Endometrial microvascular endothelial cells (primary cell): ENCODE results near the gene EPN2. TPM values are rescaled to one million over a fixed set of nuclear protein-coding genes. Genes with fewer than 3 reads are reported as not detected.

Source experiments
- in situ Hi-C: cut with HindIII; loops from 2 replicates; pipeline ENCODE4 v1.10.0; 2017; ENCODE audit warnings: low sequenced_read_pairs, low pct_unique_long_range_greater_than_20kb; ENCODE audit errors: inconsistent ontology term
- total RNA-seq: library from RNA; depleted of rRNA; stranded (reverse); fragments of >200 nt; gene quantifications from one replicate; pipeline ENCODE4 v1.2.3, GENCODE V29; 2015; ENCODE audit errors: inconsistent ontology term

The EPN2 gene
- total RNA-seq, 1 donor from 2014 or later = 19.8 TPM

GRCh38 chr17:19336938-19337711, 100.0 kb downstream of the EPN2 start:
- in situ Hi-C loops = no loop called here

DNA sequence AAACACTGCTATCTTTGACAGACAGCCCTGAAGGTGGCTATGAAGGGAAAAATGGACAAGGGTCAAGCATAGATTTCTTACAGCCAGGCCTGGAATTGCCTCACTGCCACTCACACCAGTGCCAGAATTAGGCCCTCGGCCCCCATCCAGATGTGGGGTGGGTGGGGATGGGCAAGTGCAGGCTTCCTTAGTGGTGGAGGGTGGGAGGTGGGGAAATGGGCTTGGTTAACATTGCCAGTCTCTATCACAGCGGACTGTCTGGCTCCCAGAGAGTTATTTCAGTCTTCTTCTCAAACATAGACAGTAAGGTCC, 100.5 kb downstream of the EPN2 start:
- in situ Hi-C loops = no loop called here

- in situ Hi-C loops = no loop called here
Observed at GRCh38 chr17:19338031-19338990, 101.1 kb downstream of the EPN2 start.

GRCh38 chr17:19339341-19339815, 102.2 kb downstream of the EPN2 start:
- in situ Hi-C loops = no loop called here

GRCh38 chr17:19341211-19341631, 104.1 kb downstream of the EPN2 start:
- in situ Hi-C loops = no loop called here

DNA sequence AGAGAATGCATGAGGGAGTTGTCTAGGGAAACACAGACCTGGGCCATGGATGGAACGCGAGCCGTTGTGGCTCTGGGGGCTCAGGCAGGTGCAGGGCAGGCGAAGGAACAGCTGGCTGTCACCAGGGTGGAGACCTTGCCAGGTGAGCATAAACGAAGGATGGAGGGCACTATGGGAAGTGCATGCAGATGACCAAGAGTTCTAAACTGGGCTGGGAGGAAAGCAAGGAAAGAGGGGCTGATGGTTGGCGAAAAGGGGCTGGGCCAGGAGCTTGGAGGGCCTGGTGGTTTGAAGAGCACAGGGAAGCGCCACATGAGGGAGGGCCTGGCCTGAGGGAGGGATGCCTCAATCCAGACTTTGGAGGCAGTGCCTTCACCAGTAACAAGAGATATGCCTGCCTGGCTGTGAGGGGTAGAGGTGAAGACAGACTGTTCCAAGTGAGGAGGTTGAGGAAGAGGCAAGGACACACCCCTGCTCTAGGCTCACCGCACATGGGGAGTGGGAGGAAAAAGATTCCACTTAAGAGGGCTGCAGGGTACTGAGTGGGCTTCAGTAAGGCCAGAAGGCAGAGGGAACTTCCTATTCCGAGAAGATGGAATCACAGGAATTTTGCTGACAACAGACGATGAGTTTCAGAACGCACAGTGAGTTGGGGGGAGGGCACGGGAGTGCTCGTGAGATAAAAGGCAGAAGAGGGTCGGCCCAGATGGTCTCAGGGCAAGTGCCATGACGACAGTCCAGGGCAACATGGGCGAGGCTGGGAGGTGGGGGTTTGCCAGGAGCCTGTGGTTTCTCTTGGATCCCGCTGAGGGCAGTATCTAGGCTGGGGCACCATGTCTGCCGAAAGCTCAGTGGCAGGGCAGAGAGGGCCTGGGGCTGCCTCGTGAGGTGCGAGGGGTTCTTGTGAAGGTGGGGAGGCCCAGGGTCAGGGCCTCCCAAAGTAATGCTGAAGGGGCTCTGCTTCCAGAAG, 104.8 kb downstream of the EPN2 start:
- in situ Hi-C loops = no loop called here

DNA sequence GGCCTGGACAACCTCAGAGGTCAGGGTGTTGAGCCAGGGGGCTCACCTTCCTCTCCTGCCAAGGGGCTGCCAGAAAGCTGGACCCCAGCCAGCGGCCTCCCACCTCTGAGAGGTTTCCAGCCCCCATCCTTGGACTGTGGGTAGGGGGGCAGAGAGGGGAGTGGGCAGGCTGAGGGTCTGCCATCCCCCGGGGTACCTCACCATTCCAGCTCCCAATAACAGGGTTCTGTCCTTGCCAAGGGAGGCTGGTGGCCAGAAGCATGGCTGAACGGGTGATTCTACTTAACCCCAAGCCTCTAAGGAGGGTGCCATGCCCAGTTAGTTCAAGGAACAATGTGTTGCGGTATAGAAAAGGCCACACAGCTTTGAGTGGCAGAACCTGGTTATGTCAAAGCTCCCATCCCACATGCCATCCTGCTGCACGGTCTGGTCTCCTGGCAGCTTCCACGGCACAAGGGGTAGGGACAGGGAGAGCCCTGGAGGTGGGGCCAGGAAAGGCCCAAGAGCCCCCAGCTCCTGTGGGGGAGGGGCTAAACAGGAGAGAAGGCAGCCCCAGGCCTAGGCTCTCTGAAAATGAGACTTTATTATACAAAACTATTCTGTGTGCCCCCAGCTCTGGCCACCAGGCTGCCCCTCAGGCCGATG, 105.6 kb downstream of the EPN2 start:
- in situ Hi-C loops = no loop called here

DNA sequence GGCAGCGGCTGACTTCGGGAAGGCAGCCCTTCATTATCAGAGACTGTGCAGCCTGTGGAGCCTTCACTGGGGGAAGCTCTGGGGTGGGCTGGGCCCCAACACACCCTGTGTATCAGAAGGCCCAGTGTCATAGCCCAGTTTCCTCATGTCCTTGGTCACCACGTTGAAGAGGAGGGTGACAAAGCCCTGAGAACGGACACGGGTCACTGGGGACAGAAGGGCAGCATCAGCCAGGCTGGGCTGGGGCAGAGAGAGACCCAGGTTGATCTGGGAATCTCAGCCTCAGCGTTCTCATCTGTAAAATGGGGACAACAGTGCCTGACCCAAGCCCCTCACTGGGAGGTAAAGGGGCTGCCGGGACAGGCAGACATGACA, 106.1 kb downstream of the EPN2 start:
- in situ Hi-C loops = no loop called here

DNA sequence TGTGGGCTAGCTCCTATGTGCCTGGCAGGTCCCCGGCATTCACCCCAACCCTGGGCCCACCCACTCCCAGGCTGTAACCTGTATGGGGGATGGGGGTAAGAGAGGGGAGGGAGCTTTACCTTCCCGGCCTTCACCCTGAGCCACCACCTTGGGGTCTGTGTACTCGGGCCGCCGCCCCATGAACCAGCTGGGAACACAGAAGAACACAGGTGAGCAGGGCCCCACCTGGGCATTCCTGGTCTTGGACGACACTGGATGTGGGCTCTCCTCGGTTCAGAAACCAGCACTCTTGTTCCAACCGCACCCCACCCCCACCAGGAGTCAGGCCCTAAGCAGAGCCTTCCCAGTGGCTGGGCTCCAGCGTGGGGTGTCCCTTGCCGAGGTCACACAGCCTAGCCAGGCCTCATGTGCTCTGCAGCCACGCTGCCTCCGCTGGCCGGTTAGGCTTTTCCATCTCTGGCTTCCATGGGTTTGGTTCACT, 106.5 kb downstream of the EPN2 start:
- in situ Hi-C loops = no loop called here

DNA sequence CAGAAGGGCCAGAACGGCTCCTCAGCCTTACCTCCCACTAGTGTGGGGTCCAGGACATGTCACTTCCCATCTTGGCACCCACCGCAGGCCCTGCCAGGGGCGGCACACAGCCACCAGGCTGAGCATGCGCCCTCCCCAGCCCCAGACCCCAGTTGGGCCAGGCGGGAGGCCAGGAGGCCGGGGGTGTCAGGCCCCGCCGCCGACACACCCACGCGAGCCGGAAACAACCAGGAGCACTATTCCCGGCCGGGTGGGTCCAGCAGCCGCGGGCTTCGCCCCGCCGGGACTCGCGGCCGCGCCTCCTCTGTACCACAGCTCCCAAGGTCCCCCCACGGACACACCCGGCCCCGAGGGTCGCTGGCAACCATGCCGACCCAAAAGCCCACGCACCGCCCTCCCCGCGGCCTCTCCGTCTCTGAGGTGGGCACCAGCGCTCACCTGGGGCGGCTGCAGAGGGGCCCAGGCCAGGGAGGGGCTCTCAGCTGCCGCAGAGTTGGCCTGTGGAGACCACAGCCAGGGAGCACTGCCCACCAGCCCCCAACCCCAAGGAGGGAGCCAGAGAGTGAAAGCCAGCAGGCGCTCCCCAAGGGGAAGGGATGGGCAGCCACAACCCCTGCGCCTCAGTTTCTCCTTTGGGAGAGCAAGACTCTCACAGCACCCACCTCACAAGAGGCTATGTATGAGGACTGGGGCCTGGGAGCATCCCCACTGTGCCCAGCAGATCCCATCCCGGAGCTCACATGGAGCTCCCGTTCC, 107.3 kb downstream of the EPN2 start:
- in situ Hi-C loops = no loop called here

GRCh38 chr17:19345067-19345460, 107.9 kb downstream of the EPN2 start:
- in situ Hi-C loops = no loop called here

- in situ Hi-C loops = no loop called here
Observed at GRCh38 chr17:19345486-19346350, 108.6 kb downstream of the EPN2 start.

GRCh38 chr17:19346351-19347255, 109.4 kb downstream of the EPN2 start:
- in situ Hi-C loops = no loop called here

GRCh38 chr17:19347323-19348080, 110.3 kb downstream of the EPN2 start:
- in situ Hi-C loops = no loop called here

- in situ Hi-C loops = no loop called here
Observed at GRCh38 chr17:19348081-19348650, 111.0 kb downstream of the EPN2 start.
